ENCODE measurements around the gene TEX2. TPM values are rescaled to one million over a fixed set of nuclear protein-coding genes. Genes with fewer than 3 reads are reported as not detected.

Gene TEX2
- total and polyA plus RNA-seq, 7 donors = 4.6 to 50.7 (median 39.3) TPM

- Histone ChIP-seq H3K4me3 (no peak overlapping the region), H3K36me3 (no peaks in the 10 kb centered on the region), H3K27ac (no peak overlapping the region), H3K27me3 (no peaks in the 10 kb centered on the region), H3K9me3 (no peaks in the 10 kb centered on the region), H3K4me1 (peaks cover 0 to 9% (median 2%) of the 10 kb centered on the region in 4 donors)
- intact Hi-C loops (cut with DNase I) = no loop called here
- no peak for DNase-seq
- 77 to 90% methylated on average over 3 of the region's 3 CpGs for WGBS, 2 donors
- no peak for TF ChIP-seq POLR2AphosphoS5 (IDR thresholded peaks at IDR 0.05)
- TF ChIP-seq POLR2A (IDR thresholded peaks at IDR 0.05) = no peak
- TF ChIP-seq CTCF (IDR thresholded peaks at IDR 0.05) = no peak
- no peak for TF ChIP-seq EP300 (IDR thresholded peaks at IDR 0.05)
Observed at GRCh38 chr17:64106918-64107317, 156.1 kb downstream of the TEX2 start.

GRCh38 chr17:64103391-64104364, 159.4 kb downstream of the TEX2 start:
- TF ChIP-seq POLR2A (IDR thresholded peaks at IDR 0.05) (no peak), CTCF (IDR thresholded peaks at IDR 0.05) (no peak), POLR2AphosphoS5 (IDR thresholded peaks at IDR 0.05) (no peak), EP300 (IDR thresholded peaks at IDR 0.05) (no peak)
- WGBS, 2 donors = 84 to 93% methylated on average over 5 of the region's 5 CpGs
- Histone ChIP-seq H3K27ac (no peak overlapping the region), H3K36me3 (no peaks in the 10 kb centered on the region), H3K27me3 (no peaks in the 10 kb centered on the region), H3K4me3 (no peak overlapping the region), H3K4me1 (peaks cover 0 to 9% (median 2%) of the 10 kb centered on the region in 4 donors), H3K9me3 (no peaks in the 10 kb centered on the region)
- DNase-seq = no peak
- intact Hi-C loops (cut with DNase I) = no loop called here

GRCh38 chr17:64102627-64103390, 160.3 kb downstream of the TEX2 start:
- no peak overlapping the region for H3K27ac ChIP-seq
- H3K4me3 ChIP-seq = no peak overlapping the region
- WGBS, 2 donors = 85 to 92% methylated on average over 7 of the region's 7 CpGs
- H3K4me1 ChIP-seq = peaks cover 0 to 6% (median 2%) of the 10 kb centered on the region in 4 donors
- H3K27me3 ChIP-seq = no peaks in the 10 kb centered on the region
- intact Hi-C loops (cut with DNase I) = no loop called here
- DNase-seq = no peak
- no peaks in the 10 kb centered on the region for H3K9me3 ChIP-seq
- H3K36me3 ChIP-seq = no peaks in the 10 kb centered on the region
- no peak for TF ChIP-seq POLR2AphosphoS5 (IDR thresholded peaks at IDR 0.05)
- TF ChIP-seq CTCF (IDR thresholded peaks at IDR 0.05) = no peak
- no peak for TF ChIP-seq EP300 (IDR thresholded peaks at IDR 0.05)
- TF ChIP-seq POLR2A (IDR thresholded peaks at IDR 0.05) = no peak

GRCh38 chr17:64099543-64099942, 163.5 kb downstream of the TEX2 start:
- no peak overlapping the region for H3K27ac ChIP-seq
- no peak for DNase-seq
- no peak overlapping the region for H3K4me3 ChIP-seq
- WGBS, 2 donors = 93 to 96% methylated on average over 6 of the region's 6 CpGs
- H3K36me3 ChIP-seq = peaks cover 0 to 13% (median 0%) of the 10 kb centered on the region in 4 donors
- TF ChIP-seq EP300 (IDR thresholded peaks at IDR 0.05) (no peak), POLR2A (IDR thresholded peaks at IDR 0.05) (no peak), CTCF (IDR thresholded peaks at IDR 0.05) (no peak), POLR2AphosphoS5 (IDR thresholded peaks at IDR 0.05) (no peak)
- no peaks in the 10 kb centered on the region for H3K27me3 ChIP-seq
- H3K9me3 ChIP-seq = no peaks in the 10 kb centered on the region
- intact Hi-C loops (cut with DNase I) = no loop called here
- peaks cover 0 to 9% (median 4%) of the 10 kb centered on the region in 4 donors for H3K4me1 ChIP-seq

Small RNAs within 50 kb of the gene (small RNA-seq; reads per million reads assigned to genes)
- 135,847 to 293,078 (median 259,872) reads per million in 3 donors for gene SNORD104

Other genes starting within 250 kb of the TEX2 start
- 10 to 100 TPM; 27.4 to 59.5 (median 29.9) TPM for gene ICAM2, start 242.6 kb downstream of the TEX2 start, total RNA-seq
- 10 to 100 TPM in 1 of 3 donors, 1 to 10 TPM in 2; 6.0 to 31.7 (median 7.4) TPM for gene ICAM2, start 242.6 kb downstream of the TEX2 start, polyA plus RNA-seq
- gene ERN1, start 133.1 kb downstream of the TEX2 start, total RNA-seq = 1 to 10 TPM; 7.1 to 9.4 (median 8.2) TPM
- 1 to 10 TPM; 1.2 to 8.3 (median 1.6) TPM for gene ERN1, start 133.1 kb downstream of the TEX2 start, polyA plus RNA-seq
- 10 to 100 TPM; 36.0 to 60.9 (median 44.3) TPM for gene PECAM1, start 127.6 kb upstream of the TEX2 start, total RNA-seq
- 10 to 100 TPM in 1 of 3 donors, 1 to 10 TPM in 2; 3.6 to 39.0 (median 4.9) TPM for gene PECAM1, start 127.6 kb upstream of the TEX2 start, polyA plus RNA-seq
- gene MILR1, start 185.9 kb upstream of the TEX2 start, total RNA-seq = 1 to 10 TPM; 1.8 to 6.5 (median 3.1) TPM
- gene MILR1, start 185.9 kb upstream of the TEX2 start, polyA plus RNA-seq = 1 to 10 TPM; 4.4 to 7.8 (median 6.6) TPM
- 10 to 100 TPM in 2 of 4 donors, 1 to 10 TPM in 2; 5.2 to 16.1 (median 10.4) TPM for gene POLG2, start 233.8 kb upstream of the TEX2 start, total RNA-seq
- gene POLG2, start 233.8 kb upstream of the TEX2 start, polyA plus RNA-seq = 10 to 100 TPM in 1 of 3 donors, 1 to 10 TPM in 2; 3.9 to 11.0 (median 4.2) TPM
- gene DDX5, start 243.0 kb upstream of the TEX2 start, total RNA-seq = 1,000 to 10,000 TPM in 1 of 4 donors, 100 to 1,000 TPM in 3; 488 to 1,652 (median 747) TPM
- gene DDX5, start 243.0 kb upstream of the TEX2 start, polyA plus RNA-seq = 100 to 1,000 TPM; 187 to 412 (median 248) TPM
- gene CEP95, start 243.7 kb upstream of the TEX2 start, total RNA-seq = 10 to 100 TPM; 34.9 to 74.5 (median 56.9) TPM
- 10 to 100 TPM; 13.2 to 24.3 (median 13.9) TPM for gene CEP95, start 243.7 kb upstream of the TEX2 start, polyA plus RNA-seq

Measured in sigmoid colon (tissue), 7 donors.